GM23338 (cell line): ENCODE data around the gene VIPR1.

ENCODE experiments used
- CREB1 ChIP-seq: fragments of 250-450 bp; sonication (Bioruptor Pico); IDR thresholded peaks from 2 replicates; pipeline ENCODE4 v1.5.0; 2020; ENCODE audit warnings: low read depth, mild to moderate bottlenecking, moderate library complexity
- EZH2 ChIP-seq: fragments of 200-600 bp; sonication (generic); IDR thresholded peaks from one replicate; pipeline ENCODE4 v1.8.0; 2017; ENCODE audit warnings: antibody characterized with exemption, mild to moderate bottlenecking, low read depth; ENCODE audit not compliant: unreplicated experiment
- EZH2phosphoT487 ChIP-seq: fragments of 200-600 bp; sonication (generic); IDR thresholded peaks from one replicate; pipeline ENCODE4 v1.8.1; 2018; ENCODE audit warnings: antibody characterized with exemption; ENCODE audit not compliant: unreplicated experiment
- NANOG ChIP-seq: IDR thresholded peaks from 2 replicates; pipeline ENCODE4 v1.6.1; 2016; ENCODE audit warnings: antibody characterized with exemption, borderline replicate concordance
- POLR2AphosphoS5 ChIP-seq: IDR thresholded peaks from 2 replicates; pipeline ENCODE4 v1.6.1; 2016; ENCODE audit warnings: antibody characterized with exemption, low read depth
- ZNF114 ChIP-seq: fragments of 250-450 bp; sonication (Bioruptor Pico); IDR thresholded peaks from 2 replicates; pipeline ENCODE4 v1.5.0; 2020; ENCODE audit warnings: mild to moderate bottlenecking, moderate library complexity
- TF ChIP-seq, protein P1 (sequence below), 2 experiments: fragments of 200-600 bp in 1 of 2; sonication (generic) in 1 of 2; conservative IDR thresholded peaks; 2 replicates each; pipeline versions ENCODE4 v1.5.1 to v1.6.1; 2016 to 2017; ENCODE audit warnings: antibody characterized with exemption in 2 of 2, low read depth in 2 of 2, mild to moderate bottlenecking in 2 of 2, moderate library complexity in 1 of 2
- TF ChIP-seq, protein P2 (sequence below): IDR thresholded peaks from 2 replicates; pipeline ENCODE4 v1.6.1; 2016; ENCODE audit warnings: antibody characterized with exemption
- TF ChIP-seq, protein P3 (sequence below): IDR thresholded peaks from one replicate; pipeline ENCODE4 v1.6.1; 2018; ENCODE audit warnings: antibody characterized with exemption; ENCODE audit not compliant: unreplicated experiment

DNA sequence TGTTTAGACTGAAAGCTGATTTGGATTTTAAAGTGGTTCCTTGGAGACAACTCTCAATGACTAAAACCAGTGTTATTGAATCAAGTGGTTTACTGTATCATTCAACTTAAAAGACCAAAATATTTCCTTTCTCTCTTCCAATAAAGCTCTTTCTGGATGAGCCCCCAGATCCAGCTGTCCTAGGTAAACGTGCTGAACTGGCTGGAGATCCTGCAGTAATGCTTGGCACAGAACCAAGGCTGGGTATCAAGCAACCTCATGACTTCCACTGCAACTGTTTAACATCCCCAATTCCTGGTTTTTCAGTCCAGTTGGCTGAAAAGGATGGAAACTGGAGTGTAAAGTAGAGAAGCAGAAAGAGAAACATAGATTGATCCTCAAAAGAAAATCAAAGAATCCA lies 50.4 kb downstream of the VIPR1 start:
- TF ChIP-seq, protein P1, sequence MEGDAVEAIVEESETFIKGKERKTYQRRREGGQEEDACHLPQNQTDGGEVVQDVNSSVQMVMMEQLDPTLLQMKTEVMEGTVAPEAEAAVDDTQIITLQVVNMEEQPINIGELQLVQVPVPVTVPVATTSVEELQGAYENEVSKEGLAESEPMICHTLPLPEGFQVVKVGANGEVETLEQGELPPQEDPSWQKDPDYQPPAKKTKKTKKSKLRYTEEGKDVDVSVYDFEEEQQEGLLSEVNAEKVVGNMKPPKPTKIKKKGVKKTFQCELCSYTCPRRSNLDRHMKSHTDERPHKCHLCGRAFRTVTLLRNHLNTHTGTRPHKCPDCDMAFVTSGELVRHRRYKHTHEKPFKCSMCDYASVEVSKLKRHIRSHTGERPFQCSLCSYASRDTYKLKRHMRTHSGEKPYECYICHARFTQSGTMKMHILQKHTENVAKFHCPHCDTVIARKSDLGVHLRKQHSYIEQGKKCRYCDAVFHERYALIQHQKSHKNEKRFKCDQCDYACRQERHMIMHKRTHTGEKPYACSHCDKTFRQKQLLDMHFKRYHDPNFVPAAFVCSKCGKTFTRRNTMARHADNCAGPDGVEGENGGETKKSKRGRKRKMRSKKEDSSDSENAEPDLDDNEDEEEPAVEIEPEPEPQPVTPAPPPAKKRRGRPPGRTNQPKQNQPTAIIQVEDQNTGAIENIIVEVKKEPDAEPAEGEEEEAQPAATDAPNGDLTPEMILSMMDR (conservative IDR thresholded peaks at IDR 0.05; ENCODE audit: low read depth in 2 of 2): no peak
- TF ChIP-seq NANOG: no peak
- TF ChIP-seq, protein P2, sequence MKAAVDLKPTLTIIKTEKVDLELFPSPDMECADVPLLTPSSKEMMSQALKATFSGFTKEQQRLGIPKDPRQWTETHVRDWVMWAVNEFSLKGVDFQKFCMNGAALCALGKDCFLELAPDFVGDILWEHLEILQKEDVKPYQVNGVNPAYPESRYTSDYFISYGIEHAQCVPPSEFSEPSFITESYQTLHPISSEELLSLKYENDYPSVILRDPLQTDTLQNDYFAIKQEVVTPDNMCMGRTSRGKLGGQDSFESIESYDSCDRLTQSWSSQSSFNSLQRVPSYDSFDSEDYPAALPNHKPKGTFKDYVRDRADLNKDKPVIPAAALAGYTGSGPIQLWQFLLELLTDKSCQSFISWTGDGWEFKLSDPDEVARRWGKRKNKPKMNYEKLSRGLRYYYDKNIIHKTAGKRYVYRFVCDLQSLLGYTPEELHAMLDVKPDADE: no peak
- TF ChIP-seq POLR2AphosphoS5: no peak
- TF ChIP-seq EZH2: no peak
- TF ChIP-seq, protein P3, sequence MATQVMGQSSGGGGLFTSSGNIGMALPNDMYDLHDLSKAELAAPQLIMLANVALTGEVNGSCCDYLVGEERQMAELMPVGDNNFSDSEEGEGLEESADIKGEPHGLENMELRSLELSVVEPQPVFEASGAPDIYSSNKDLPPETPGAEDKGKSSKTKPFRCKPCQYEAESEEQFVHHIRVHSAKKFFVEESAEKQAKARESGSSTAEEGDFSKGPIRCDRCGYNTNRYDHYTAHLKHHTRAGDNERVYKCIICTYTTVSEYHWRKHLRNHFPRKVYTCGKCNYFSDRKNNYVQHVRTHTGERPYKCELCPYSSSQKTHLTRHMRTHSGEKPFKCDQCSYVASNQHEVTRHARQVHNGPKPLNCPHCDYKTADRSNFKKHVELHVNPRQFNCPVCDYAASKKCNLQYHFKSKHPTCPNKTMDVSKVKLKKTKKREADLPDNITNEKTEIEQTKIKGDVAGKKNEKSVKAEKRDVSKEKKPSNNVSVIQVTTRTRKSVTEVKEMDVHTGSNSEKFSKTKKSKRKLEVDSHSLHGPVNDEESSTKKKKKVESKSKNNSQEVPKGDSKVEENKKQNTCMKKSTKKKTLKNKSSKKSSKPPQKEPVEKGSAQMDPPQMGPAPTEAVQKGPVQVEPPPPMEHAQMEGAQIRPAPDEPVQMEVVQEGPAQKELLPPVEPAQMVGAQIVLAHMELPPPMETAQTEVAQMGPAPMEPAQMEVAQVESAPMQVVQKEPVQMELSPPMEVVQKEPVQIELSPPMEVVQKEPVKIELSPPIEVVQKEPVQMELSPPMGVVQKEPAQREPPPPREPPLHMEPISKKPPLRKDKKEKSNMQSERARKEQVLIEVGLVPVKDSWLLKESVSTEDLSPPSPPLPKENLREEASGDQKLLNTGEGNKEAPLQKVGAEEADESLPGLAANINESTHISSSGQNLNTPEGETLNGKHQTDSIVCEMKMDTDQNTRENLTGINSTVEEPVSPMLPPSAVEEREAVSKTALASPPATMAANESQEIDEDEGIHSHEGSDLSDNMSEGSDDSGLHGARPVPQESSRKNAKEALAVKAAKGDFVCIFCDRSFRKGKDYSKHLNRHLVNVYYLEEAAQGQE: no peak
- no peak for TF ChIP-seq EZH2phosphoT487
- no peak for TF ChIP-seq ZNF114 (CRISPR knock-in tag)
- no peak for TF ChIP-seq CREB1 (CRISPR knock-in tag)
